HG02970 (cell line): ENCODE results near the gene BAK1.

Experiments used
- ATAC-seq: cut with Tn5 transposase; IDR thresholded peaks from one replicate; pipeline ENCODE4 v1.9.1; 2021; ENCODE audit warnings: mild to moderate bottlenecking, moderate library complexity, moderate number of reproducible peaks; ENCODE audit not compliant: unreplicated experiment, low FRiP score

BAK1 gene

GRCh38 chr6:33579828-33580714, at the start of gene BAK1:
Gene BAK1, minus strand, starts transcription at chr6:33580276. Its CDS starts 2,672 bp downstream, at chr6:33577604.
- no peak for ATAC-seq

DNA sequence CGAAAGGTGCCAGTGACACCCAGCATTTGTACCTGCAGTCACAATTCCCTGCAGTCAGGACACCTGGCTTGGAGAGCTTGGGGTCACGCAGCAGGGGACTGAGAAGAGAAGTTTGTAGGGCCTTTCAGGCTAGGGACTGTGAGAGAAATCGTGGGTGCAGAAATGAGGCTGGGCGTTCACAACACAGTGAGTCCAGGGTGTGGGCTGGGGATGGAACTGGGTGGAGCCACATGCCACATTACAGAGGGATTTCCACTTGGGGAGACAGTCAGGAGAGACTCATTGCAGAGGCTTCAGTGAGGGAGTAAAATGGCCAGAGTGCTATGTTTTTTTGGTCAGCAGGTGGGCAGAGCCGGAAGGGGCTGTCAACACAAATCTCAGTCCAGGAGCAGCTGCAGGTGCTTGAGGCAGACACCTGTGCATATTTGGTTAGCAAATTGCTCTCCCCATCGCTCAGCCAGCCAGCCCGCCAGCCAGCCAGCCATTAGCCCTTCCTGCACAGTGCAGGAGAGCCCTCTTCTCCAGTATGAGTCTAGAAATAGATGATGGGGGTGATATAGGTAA, 48.4 kb upstream of the BAK1 start:
- ATAC-seq: no peak

DNA sequence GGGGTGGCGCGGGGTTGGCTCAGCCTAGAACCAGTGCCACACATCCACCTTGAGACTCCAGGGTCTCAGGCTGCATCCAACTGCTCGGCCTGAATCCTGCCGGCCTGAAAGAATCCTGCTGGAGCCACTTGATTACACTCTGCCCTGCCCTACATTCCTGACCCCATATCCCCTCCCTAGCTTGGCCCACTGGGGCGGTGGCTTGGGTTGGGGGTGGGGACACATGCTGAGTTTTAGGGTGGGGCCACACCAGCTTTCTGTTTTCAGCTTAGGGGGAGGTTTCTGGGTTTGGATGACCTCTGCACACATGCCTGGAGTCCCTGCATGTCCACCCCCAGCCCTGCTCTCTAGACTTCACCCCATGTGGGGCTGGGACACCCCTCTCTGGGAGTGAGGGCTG, 47.8 kb upstream of the BAK1 start:
- ATAC-seq: no peak

- no peak for ATAC-seq
Observed at GRCh38 chr6:33624856-33625255, 44.8 kb upstream of the BAK1 start.

GRCh38 chr6:33623895-33624381, 43.9 kb upstream of the BAK1 start:
- no peak for ATAC-seq

DNA sequence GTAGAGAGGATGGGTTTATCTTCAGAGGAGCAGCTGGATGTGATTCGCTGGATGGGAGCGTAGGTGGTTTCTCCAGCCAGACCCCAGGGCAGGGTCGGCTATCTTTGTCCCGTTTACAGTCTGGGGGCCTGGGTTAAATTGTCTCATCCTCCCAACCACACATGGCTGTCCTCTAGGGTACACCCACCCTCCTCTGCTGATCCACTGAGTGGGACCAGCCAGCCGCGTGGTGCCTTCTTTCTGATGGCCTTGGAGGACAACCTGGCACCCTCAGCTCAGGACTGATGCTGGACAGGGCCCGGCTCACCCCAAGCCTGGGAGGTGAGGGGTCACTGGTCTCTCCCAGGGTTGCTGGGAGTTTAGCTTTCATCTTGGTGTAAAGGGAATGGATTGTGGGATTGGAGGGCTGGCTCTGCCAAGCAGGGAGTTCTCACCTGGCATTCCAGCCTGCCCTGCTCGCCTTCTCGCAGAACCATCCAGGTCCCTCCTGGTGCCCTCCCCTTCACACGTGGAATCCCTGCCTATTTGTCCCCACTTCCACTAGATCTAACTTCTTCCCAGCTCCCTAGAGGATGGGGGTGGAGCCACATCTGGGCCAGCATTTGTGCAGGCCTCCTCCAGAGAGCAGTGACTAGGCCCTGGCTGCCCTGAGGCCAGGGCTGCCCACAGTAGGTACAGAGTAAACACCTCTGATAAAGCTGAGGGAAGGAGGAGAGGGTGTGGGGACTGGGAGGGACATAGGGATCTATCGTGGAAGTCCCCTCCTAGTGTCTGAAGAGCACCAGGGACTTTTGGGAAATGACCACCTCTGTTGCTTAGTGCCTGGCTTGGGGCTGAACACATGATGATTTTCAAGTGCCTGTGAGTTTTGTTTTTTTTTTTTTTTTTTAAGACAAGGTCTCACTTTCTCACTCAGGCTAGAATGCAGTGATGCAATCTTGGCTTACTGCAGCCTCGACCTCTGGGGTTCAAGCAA, 42.7 kb upstream of the BAK1 start:
- ATAC-seq: no peak

DNA sequence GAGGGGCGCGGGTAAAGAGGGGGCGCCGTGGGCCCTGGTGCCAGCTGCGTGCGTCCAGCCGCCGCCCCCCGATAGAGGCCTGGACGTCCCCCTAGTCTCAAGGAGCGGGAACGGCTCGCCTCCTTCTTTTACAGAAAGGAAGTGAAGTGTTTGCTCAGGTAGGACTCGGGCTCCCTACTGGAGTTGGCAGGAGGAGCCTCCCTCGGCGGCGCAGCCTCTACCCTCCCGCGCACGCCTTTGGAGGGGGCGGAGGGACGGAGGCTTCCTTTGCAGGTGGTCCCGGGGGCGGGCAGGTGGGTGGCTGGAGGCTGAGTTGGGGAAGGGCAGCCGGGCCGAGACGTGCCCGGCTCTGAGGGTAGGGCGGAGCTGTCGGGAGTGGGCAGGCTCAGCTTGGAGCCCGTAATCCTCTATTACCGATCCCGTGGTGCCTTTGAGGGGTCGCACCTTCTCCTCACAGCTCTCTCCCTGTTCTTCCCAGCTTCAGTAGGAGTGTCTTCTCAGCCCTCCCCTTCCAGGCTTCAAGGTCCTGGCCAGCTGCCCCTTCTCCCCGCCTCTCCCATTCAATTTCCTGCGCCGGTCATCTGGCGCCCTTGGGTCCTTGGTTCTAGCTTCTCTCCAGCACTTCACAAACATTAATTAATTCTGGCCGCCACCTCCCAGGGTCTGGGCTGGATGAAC, 41.8 kb upstream of the BAK1 start:
- no peak for ATAC-seq

DNA sequence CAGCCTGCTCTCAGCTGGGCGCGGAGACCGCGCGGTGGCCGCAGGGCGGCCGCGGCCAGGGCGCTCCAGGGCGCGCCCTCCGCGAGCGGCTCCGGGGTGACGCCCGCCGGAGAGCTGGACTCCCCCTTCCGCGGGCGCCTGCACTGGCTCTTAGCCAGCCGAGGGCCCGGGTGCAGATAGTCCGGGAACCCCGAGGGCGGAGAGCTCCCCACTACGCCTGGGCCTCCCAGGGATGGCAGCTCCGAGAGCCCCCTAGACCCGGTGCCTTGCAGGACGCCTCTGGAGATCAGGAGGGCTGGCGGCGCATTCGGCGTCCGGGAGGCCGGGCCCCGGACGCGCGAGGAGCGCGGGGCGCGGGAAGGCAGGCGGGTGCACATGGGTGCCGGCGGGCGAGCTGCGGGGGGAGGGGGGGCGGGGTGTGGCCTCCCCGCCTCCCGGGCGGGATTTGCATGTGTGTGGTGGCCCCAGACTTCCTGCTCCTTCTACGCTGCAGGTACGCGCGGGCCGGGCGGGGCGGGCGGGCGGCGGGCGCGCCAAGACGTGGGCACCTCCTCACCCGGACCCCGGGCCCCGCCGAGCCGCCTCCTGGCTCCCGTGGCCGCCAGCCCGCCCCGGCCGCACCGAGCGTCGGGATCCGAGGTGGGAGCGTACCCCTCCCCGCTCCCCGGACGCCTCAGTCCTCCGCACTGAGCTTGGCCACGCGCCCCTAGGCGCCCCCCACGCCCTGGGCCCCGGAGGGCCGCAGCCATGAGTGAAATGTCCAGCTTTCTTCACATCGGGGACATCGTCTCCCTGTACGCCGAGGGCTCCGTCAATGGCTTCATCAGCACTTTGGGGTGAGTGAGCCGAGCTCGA, 41.0 kb upstream of the BAK1 start, which contains the start of gene ITPR3:
ITPR3 (plus strand) TSS at position 467 of the 855 bp plus-strand sequence; CDS start at position 748, 281 bp downstream.
- ATAC-seq: no peak

- ATAC-seq: no peak
Observed at GRCh38 chr6:33620158-33620855, 40.2 kb upstream of the BAK1 start.

GRCh38 chr6:33619166-33619840, 39.2 kb upstream of the BAK1 start:
- ATAC-seq: no peak

- no peak for ATAC-seq
Observed at GRCh38 chr6:33616913-33617312, 36.8 kb upstream of the BAK1 start.

GRCh38 chr6:33616113-33616512, 36.0 kb upstream of the BAK1 start:
- no peak for ATAC-seq

DNA sequence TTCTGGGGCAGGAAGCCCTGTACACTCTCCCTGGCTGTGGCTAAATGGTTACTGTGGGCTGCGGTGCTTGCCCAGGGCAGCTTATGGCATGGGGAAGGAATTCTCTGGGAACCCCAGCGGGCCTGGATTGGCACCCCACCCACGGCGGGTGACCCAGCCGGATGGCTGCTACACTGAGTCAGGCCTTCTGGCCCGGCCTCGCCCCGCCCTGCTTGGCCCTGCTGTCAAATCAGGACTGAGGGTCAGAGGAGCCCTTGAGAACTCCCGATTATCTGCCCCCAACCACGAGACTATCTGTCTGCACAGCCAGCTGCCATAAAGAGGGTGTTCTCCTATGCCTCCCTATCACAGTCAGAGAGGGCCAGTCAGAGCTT, 33.7 kb upstream of the BAK1 start:
- no peak for ATAC-seq

GRCh38 chr6:33613146-33613794, 33.2 kb upstream of the BAK1 start:
- no peak for ATAC-seq

DNA sequence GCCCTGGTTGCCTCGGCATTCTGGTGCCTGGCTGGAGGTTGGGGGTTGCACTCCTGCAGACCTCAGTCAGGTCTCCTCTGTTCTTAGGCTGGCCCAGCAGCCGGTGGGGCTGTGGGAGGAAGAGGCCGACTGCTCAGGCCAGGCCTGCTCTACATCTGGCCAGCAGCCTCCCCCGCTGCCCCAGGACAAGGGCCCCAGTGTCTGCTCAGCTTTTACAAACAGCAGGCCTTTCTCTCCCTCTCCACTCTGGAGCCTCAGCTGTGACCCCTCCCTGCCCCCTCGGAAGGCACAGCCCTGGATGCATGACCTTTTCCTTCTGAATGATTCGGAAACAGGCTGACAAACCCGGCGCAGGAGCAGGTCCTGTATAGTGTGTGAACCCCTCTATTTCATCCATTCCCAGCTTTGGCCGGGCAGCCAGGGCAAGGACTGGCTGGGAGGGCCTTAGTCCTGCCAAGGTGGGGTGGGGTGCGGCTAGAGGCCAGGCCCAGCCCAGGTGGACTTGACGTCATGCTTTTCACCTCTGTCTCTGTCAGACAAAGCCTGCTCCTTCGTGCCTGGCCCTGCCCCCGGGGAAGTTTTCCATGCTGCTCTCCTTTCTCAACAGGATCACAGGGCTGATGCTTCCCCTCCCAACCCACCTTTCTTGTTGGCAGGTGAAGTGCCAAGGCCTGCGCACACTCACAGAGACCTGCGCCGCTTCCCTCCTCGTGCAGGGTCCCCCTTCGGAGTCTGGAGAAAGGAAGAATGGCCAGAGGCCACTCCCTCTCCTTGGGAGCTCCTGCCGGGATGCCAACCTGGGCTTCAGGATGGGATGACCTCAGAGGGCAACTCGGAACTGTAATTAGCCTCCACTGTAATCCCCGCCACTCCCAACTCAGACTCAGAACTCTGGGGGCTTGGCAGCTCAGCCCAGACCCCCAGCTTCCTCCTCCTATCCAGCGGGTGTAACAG, 31.0 kb upstream of the BAK1 start:
- no peak for ATAC-seq

DNA sequence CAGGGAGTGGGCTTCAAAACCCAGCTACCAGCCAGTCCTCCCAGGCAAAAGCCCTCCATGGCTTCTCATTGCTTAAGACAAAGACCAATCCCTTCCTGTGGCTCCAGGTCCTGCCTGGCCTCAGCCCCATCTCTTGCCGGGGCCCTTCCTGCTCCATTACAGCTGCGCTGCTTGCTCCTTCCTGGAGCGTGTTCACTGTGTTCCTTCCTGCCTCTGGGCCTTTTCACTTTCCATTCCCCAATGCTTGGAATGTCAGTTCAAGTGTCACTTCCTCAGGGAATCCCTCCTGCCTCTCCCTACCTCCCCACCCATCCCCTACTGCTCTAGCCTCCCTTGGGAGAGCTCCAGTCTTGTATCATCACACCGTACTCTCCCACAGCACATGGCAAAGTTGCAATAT, 30.0 kb upstream of the BAK1 start:
- no peak for ATAC-seq
